H9 (cell line): Measurements from ENCODE around the gene PSMB3. TPM values are rescaled to one million over a fixed set of nuclear protein-coding genes. Genes with fewer than 3 reads are reported as not detected.

ENCODE experiments used
- DNase-seq: peaks from one replicate; pipeline ENCODE4 v3.0.0-alpha.2; 2017
- H2AFZ ChIP-seq: one replicate; pipeline ENCODE4 v1.6.1; 2013; ENCODE audit warnings: mild to moderate bottlenecking, low read length, control low read depth, moderate library complexity
- H2AK5ac ChIP-seq: 2 replicates; pipeline ENCODE4 v1.6.1; 2013; ENCODE audit warnings: low read length, control low read depth, mixed read lengths; ENCODE audit not compliant: insufficient read length
- H2BK120ac ChIP-seq: one replicate; pipeline ENCODE4 v1.6.1; 2013; ENCODE audit warnings: low read depth, mild to moderate bottlenecking, low read length, control low read depth, inconsistent platforms; ENCODE audit not compliant: poor library complexity, severe bottlenecking
- H2BK12ac ChIP-seq: 2 replicates; pipeline ENCODE4 v1.6.1; 2013; ENCODE audit warnings: low read length, control low read depth, mixed read lengths, low read depth; ENCODE audit not compliant: insufficient read length
- H2BK15ac ChIP-seq: 2 replicates; pipeline ENCODE4 v1.6.1; 2013; ENCODE audit warnings: low read depth, low read length, control low read depth
- H2BK20ac ChIP-seq: one replicate; pipeline ENCODE4 v1.6.1; 2013; ENCODE audit warnings: low read depth, mild to moderate bottlenecking, low read length, control low read depth, inconsistent platforms; ENCODE audit not compliant: poor library complexity, severe bottlenecking
- H2BK5ac ChIP-seq: 2 replicates; pipeline ENCODE4 v1.6.1; 2013; ENCODE audit warnings: low read length, control low read depth, mixed read lengths; ENCODE audit not compliant: insufficient read length
- H3K14ac ChIP-seq: 2 replicates; pipeline ENCODE4 v1.6.1; 2013; ENCODE audit warnings: low read length, control low read depth; ENCODE audit not compliant: insufficient read depth
- H3K18ac ChIP-seq: 2 replicates; pipeline ENCODE4 v1.6.1; 2013; ENCODE audit warnings: low read depth, mild to moderate bottlenecking, mixed read lengths, low read length, control low read depth; ENCODE audit not compliant: insufficient read length
- H3K23ac ChIP-seq: 2 replicates; pipeline ENCODE4 v1.6.1; 2013; ENCODE audit warnings: low read length, control low read depth, mixed read lengths, low read depth; ENCODE audit not compliant: insufficient read length
- H3K23me2 ChIP-seq: 2 replicates; pipeline ENCODE4 v1.6.1; 2013; ENCODE audit warnings: low read depth, mild to moderate bottlenecking, mixed read lengths, low read length, control low read depth; ENCODE audit not compliant: insufficient read length, poor library complexity, severe bottlenecking
- H3K27ac ChIP-seq: 2 replicates; pipeline ENCODE4 v1.5.1; 2013; ENCODE audit warnings: low read length, control low read depth, mixed read lengths, low read depth; ENCODE audit not compliant: insufficient read length
- H3K27me3 ChIP-seq: 2 replicates; pipeline ENCODE4 v1.6.1; 2013; ENCODE audit warnings: low read length, control low read depth, inconsistent platforms; ENCODE audit not compliant: insufficient read depth
- H3K4ac ChIP-seq: 2 replicates; pipeline ENCODE4 v1.6.1; 2013; ENCODE audit warnings: low read depth, mild to moderate bottlenecking, control low read depth, inconsistent platforms, low read length, moderate library complexity
- H3K4me1 ChIP-seq: 2 replicates; pipeline ENCODE4 v1.6.1; 2013; ENCODE audit warnings: low read length, control low read depth, inconsistent platforms; ENCODE audit not compliant: insufficient read depth
- H3K4me2 ChIP-seq: 2 replicates; pipeline ENCODE4 v1.6.1; 2013; ENCODE audit warnings: low read length, control low read depth, mixed read lengths; ENCODE audit not compliant: insufficient read length, insufficient read depth
- H3K56ac ChIP-seq: 2 replicates; pipeline ENCODE4 v1.6.1; 2013; ENCODE audit warnings: low read depth, mild to moderate bottlenecking, mixed read lengths, low read length, control low read depth; ENCODE audit not compliant: insufficient read length
- H3K79me1 ChIP-seq: 2 replicates; pipeline ENCODE4 v1.6.1; 2013; ENCODE audit warnings: low read depth, mild to moderate bottlenecking, moderate library complexity, low read length, control low read depth, inconsistent platforms; ENCODE audit not compliant: insufficient read depth, poor library complexity, severe bottlenecking
- H3K79me2 ChIP-seq: 2 replicates; pipeline ENCODE4 v1.6.1; 2013; ENCODE audit warnings: low read length, control low read depth, inconsistent platforms; ENCODE audit not compliant: insufficient read depth
- H3K9ac ChIP-seq: 2 replicates; pipeline ENCODE4 v1.6.1; 2013; ENCODE audit warnings: low read length, control low read depth, mixed read lengths; ENCODE audit not compliant: insufficient read length; ENCODE audit errors: extremely low read depth
- H3K9me3 ChIP-seq: one replicate; pipeline ENCODE4 v1.6.1; 2013; ENCODE audit warnings: low read depth, low read length, inconsistent platforms; ENCODE audit not compliant: control insufficient read depth
- H3T11ph ChIP-seq: one replicate; pipeline ENCODE4 v1.6.1; 2013; ENCODE audit warnings: mild to moderate bottlenecking, low read length, control low read depth, inconsistent platforms
- H4K20me1 ChIP-seq: one replicate; pipeline ENCODE4 v1.6.1; 2013; ENCODE audit not compliant: control insufficient read depth, insufficient read length, insufficient read depth
- H4K5ac ChIP-seq: 2 replicates; pipeline ENCODE4 v1.6.1; 2013; ENCODE audit warnings: low read depth, mild to moderate bottlenecking, mixed read lengths, low read length, control low read depth; ENCODE audit not compliant: insufficient read length
- H4K8ac ChIP-seq: replicated peaks from 2 replicates; pipeline ENCODE4 v1.6.1; 2013; ENCODE audit warnings: low read length, control low read depth, mixed read lengths, low read depth; ENCODE audit not compliant: insufficient read length
- H4K91ac ChIP-seq: 2 replicates; pipeline ENCODE4 v1.6.1; 2013; ENCODE audit warnings: low read depth, mild to moderate bottlenecking, moderate library complexity, mixed read lengths, low read length, control low read depth; ENCODE audit not compliant: insufficient read length
- H3K27ac Mint-ChIP-seq, 3 experiments: 2 replicates in 2 of 3; 3 replicates in 1 of 3; pipeline ENCODE4 v1.8.0; 2020 to 2021; ENCODE audit warnings: mixed read lengths in 3 of 3, mild to moderate bottlenecking in 1 of 3, moderate library complexity in 1 of 3
- H3K27me3 Mint-ChIP-seq: 2 replicates; pipeline ENCODE4 v1.8.0; 2021; ENCODE audit warnings: low read depth, mild to moderate bottlenecking, moderate library complexity, mixed read lengths
- H3K36me3 Mint-ChIP-seq, 3 experiments: 2 replicates in 2 of 3; 3 replicates in 1 of 3; pipeline ENCODE4 v1.8.0; 2020 to 2021; ENCODE audit warnings: low read depth in 3 of 3, mixed read lengths in 3 of 3; ENCODE audit not compliant: insufficient read depth in 1 of 3
- H3K4me1 Mint-ChIP-seq, 2 experiments: 2 replicates each; pipeline ENCODE4 v1.8.0; 2020; ENCODE audit warnings: mixed read lengths in 2 of 2
- H3K4me3 Mint-ChIP-seq, 2 experiments: 2 replicates in 1 of 2; 3 replicates in 1 of 2; pipeline ENCODE4 v1.8.0; 2020 to 2021; ENCODE audit warnings: mild to moderate bottlenecking in 2 of 2, mixed read lengths in 2 of 2, moderate library complexity in 1 of 2
- H3K9me3 Mint-ChIP-seq, 2 experiments: 2 replicates in 1 of 2; 3 replicates in 1 of 2; pipeline ENCODE4 v1.8.0; 2020; ENCODE audit warnings: mild to moderate bottlenecking in 2 of 2, mixed read lengths in 2 of 2, moderate library complexity in 1 of 2
- WGBS: extraction: QIAGEN DNeasy Blood & Tissue Kit; methylation state at CpG from one replicate; pipeline ENCODE4 v1.1.7; 2013; ENCODE audit warnings: missing lambda C conversion rate, low lambda C conversion rate, mixed read lengths; ENCODE audit not compliant: insufficient read length; ENCODE audit errors: extremely low coverage; 5-methylcytosine and 5-hydroxymethylcytosine counted together
- total RNA-seq: library from RNA; stranded (reverse); gene quantifications from 2 replicates; pipeline ENCODE4 v1.2.1, GENCODE V29; 2021
- TF ChIP-seq, protein P1 (sequence below): fragments of 200-600 bp; sonication (generic); conservative IDR thresholded peaks from 3 replicates; pipeline ENCODE4 v1.8.0; 2021; ENCODE audit warnings: antibody characterized with exemption, mild to moderate bottlenecking

The PSMB3 gene
- total RNA-seq, 1 experiment from 2014 or later = 242 TPM

DNA sequence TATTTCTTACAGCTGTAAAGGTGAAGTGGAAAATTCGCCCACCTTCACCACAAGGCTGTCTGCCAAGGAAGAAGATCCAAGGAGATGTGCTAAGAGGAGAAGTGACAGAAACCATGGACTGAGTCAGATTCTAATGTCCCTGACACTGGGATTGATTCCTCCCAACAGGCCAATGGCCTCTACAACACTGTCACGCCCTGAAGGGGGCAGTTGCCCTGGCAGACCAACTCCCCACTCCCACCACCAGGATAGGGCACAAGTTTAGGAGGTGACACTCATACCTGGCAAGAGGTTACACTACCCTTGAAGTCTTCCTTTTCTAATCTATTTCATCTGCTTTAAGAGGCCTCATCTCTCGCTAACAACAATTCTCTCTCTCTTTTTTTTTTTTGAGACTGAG is 30.7 kb downstream of the PSMB3 start:
- TF ChIP-seq, protein P1, sequence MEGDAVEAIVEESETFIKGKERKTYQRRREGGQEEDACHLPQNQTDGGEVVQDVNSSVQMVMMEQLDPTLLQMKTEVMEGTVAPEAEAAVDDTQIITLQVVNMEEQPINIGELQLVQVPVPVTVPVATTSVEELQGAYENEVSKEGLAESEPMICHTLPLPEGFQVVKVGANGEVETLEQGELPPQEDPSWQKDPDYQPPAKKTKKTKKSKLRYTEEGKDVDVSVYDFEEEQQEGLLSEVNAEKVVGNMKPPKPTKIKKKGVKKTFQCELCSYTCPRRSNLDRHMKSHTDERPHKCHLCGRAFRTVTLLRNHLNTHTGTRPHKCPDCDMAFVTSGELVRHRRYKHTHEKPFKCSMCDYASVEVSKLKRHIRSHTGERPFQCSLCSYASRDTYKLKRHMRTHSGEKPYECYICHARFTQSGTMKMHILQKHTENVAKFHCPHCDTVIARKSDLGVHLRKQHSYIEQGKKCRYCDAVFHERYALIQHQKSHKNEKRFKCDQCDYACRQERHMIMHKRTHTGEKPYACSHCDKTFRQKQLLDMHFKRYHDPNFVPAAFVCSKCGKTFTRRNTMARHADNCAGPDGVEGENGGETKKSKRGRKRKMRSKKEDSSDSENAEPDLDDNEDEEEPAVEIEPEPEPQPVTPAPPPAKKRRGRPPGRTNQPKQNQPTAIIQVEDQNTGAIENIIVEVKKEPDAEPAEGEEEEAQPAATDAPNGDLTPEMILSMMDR = peak; percentile 28; the same call in 2 of the 3 replicates
- Histone ChIP-seq H4K20me1 (no peaks in the 10 kb centered on the region), H2AK5ac (no peak overlapping the region), H3K4ac (no peak overlapping the region), H2BK5ac (no peak overlapping the region), H2BK120ac (no peak overlapping the region), H3K23ac (no peak overlapping the region), H2AFZ (no peak overlapping the region), H3K4me2 (no peak overlapping the region), H2BK15ac (no peak overlapping the region), H2BK20ac (no peak overlapping the region), H3K27me3 (no peaks in the 10 kb centered on the region), H2BK12ac (no peak overlapping the region), H3K79me2 (no peaks in the 10 kb centered on the region), H3K18ac (no peak overlapping the region), H3K9ac (no peak overlapping the region), H3K4me1 (no peaks in the 10 kb centered on the region), H4K8ac (no peak overlapping the region), H4K5ac (no peak overlapping the region), H3K14ac (no peak overlapping the region), H3K27ac (no peak overlapping the region), H4K91ac (no peak overlapping the region), H3K56ac (no peak overlapping the region), H3K9me3 (no peaks in the 10 kb centered on the region), H3K23me2 (no peaks in the 10 kb centered on the region), H3K79me1 (no peaks in the 10 kb centered on the region), H3T11ph (no peak overlapping the region)
- Mint-ChIP-seq H3K27ac (no peak overlapping the region), H3K9me3 (no peaks in the 10 kb centered on the region), H3K27me3 (no peaks in the 10 kb centered on the region), H3K4me1 (no peaks in the 10 kb centered on the region), H3K36me3 (peaks cover 31 to 85% (median 63%) of the 10 kb centered on the region in 3 experiments), H3K4me3 (no peak overlapping the region)
- no peak for DNase-seq
- no CpG with 5 or more reads among the region's 3 CpGs for WGBS
